ENCODE results near the gene SLC1A2.

SLC1A2 gene

DNA sequence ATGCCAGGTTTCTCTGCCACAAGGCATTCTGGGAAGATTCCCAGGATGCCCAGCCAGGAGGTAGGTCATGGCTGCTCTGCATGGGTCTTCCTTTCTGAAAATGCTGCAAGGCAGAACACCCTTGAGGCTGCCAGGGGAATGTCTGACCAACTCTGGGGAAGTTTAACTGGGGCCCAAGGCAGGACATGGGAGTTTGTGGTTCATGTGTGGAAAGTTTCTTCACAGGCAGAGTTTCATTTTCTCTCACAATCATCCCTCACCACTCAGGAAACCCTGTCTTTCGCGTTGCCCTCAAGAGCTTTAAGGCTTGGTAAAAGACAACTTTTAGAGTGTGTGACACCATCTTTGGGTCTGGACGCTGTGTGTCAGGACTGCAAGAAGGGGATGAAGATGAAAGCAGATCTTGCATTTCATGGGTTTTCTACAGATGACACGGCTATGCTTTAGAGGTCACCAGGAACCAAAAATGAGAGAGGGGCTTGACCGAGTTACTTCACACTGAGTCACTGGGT, 146.9 kb downstream of the SLC1A2 start:
- DNase-seq (ENCODE audit: low read depth in 2 of 2), result peak in 1 of 2 donors; percentile 17

- DNase-seq (ENCODE audit: low read depth in 2 of 2), result no peak
Measured at GRCh38 chr11:35271031-35271430, 148.3 kb downstream of the SLC1A2 start.

GRCh38 chr11:35270342-35270741, 149.0 kb downstream of the SLC1A2 start:
- DNase-seq (ENCODE audit: low read depth in 2 of 2), result no peak

DNA sequence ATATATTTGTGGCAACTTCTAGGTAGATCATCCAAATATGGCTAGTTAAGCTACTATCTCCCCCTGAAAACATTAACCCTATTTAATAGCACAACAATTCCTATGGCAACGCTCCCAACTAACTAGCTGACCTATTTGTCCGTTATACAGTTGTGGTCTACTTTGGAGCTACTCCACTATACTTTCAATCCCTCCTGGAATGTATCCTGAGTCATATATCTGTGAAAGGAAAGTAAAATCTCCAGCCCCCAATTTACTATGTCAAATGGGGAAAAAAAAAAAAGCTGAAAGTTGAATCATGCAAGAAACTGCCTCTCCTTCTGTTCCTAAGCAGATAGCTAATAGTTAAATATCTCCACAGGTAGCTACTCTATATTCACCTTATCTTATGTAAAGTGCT, 151.9 kb downstream of the SLC1A2 start:
- DNase-seq (ENCODE audit: low read depth in 2 of 2), result no peak

DNA sequence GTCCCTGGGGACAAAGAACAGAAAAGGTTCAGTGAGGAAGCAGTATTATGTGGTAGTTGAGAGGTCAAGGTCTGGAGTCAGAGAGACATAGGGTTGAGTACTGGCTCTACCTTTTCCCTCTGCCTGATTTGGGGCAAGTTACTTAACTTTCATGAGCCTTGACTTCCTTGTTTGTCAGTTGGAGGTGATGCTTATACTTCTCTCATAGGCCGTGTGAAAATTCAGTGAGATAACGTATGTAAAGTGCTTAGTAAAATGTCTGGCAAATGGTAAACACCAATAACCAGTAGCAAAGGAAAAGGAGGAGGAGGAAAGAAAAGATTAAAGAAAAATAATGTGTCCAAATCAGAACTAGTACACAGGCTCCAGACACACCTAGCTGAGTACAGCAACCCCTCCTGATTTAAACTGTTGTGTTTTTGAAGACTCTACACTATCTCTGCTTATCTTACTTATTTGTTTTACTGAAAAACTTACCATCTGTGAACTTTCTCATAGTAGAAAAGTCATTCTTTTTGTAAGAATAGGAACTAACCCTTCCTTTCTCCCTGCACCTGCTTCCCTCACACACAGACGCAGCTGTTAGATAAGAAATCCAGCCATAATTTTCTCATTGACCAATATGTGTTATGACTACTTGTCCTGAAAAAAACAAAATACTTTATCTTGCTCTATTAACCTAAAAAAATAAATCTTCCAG, 153.5 kb downstream of the SLC1A2 start:
- DNase-seq (ENCODE audit: low read depth in 2 of 2), result no peak

- no peak for DNase-seq (ENCODE audit: low read depth in 2 of 2)
Measured at GRCh38 chr11:35262735-35263134, 156.6 kb downstream of the SLC1A2 start.

DNA sequence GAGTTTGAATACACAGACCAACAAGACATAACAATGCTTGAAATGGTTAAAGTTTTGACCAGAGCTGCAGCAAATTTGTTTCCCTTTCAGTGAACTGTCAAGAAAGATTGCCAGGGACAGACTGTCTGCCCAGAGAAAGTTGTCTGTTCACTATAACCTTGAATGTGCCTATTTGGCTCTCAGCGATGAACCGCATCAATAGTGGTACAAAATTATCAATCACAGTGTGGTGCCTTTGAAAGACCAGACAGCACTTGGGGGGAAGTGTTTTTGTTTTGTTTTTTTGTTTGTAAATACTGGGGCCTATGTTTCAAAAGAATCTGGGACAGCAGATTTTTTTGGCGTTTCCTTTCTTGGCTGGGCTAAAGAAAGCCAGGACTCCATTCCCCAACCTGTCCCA, 157.3 kb downstream of the SLC1A2 start:
- no peak for DNase-seq (ENCODE audit: low read depth in 2 of 2)

GRCh38 chr11:35261197-35261596, 158.2 kb downstream of the SLC1A2 start:
- DNase-seq (ENCODE audit: low read depth in 2 of 2), result no peak

DNA sequence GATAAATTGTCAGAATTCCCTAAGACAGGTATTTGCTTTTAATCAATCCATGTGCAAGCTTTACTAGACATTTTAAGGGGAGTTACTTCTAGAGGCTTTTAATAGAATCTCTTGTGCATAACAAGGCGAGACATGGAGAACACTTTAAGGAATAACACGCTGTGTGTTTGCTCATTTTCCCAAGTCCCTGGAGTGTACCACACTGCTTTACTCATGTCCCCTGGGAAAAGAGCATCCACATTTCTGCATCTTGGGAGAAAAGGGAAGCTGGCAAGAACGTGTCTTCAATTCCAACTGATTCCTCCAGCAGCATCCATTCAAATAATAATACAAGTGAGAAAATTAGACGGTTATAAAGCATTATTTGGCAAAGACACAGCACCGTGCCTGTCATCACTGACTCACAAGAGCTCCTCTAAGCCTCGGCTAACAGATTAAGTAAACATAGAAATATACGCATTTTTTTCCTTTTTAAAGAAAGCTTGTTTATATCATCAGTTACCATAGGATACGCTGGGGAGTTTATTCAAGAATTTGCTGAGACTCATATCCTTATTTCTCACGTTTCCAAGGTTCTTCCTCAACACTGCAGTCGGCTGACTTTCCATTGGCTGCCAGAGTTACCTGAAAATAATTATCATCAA, 158.9 kb downstream of the SLC1A2 start:
- no peak for DNase-seq (ENCODE audit: low read depth in 2 of 2)

DNA sequence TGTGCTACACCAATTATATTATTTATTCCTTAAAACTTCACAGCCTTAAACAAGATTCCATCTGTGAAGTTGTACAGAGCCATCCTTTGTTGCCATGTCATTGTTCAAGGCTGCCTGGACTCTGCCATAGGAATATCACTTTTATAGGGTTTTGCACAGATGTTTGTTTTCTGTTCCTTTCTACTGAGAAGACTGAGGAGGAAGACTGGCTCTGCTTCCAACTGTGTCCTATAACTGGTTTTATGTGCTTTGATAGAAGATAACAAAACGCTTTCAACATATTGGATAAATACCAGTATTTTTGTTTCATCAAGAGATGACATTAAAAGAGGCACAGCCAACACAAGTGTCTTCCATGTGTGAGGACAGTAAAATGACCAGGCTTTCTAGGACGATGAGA, 159.8 kb downstream of the SLC1A2 start:
- no peak for DNase-seq (ENCODE audit: low read depth in 2 of 2)

GRCh38 chr11:35257281-35257680, 162.1 kb downstream of the SLC1A2 start:
- DNase-seq (ENCODE audit: low read depth in 2 of 2), result no peak

- DNase-seq (ENCODE audit: low read depth in 2 of 2), result no peak
Measured at GRCh38 chr11:35256296-35256695, 163.1 kb downstream of the SLC1A2 start.

DNA sequence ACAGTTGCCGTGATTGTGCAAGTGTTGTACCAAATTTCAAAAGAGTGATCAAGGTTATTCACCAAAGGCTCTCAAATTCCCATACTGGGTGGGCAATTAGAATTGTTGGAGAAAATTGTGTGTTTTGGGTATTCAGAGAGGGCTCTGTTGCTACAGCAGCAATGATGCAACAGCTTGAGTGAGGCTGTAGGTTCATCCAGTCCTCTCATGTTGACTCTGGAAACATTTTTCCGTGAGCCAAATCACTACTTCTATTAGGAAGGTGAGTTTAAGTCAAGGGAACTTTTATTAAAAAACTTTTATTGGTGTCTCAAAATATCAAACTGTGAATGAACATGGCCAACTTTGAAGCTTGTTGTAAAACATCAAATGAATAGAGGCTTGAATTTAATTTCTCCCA, 163.8 kb downstream of the SLC1A2 start:
- DNase-seq (ENCODE audit: low read depth in 2 of 2), result no peak

DNA sequence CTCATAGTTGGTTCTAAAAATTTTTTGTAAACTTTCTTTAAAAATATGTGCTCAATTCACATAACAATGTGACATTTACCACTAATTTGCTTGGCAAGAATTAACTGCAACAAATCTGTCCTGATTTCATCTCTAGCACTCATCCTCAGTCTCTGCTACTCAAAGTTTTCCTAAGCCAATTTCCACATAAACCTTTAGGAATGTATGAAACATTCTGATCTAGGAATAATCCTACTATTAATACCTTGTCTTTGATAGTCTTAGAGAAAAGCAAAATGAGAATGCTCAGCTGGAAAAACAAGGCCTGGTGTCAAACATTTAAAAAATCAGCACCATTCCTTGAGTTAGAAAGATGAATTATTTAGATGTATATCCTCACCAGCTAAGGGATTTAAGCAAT, 166.1 kb downstream of the SLC1A2 start:
- DNase-seq (ENCODE audit: low read depth in 2 of 2), result no peak

DNA sequence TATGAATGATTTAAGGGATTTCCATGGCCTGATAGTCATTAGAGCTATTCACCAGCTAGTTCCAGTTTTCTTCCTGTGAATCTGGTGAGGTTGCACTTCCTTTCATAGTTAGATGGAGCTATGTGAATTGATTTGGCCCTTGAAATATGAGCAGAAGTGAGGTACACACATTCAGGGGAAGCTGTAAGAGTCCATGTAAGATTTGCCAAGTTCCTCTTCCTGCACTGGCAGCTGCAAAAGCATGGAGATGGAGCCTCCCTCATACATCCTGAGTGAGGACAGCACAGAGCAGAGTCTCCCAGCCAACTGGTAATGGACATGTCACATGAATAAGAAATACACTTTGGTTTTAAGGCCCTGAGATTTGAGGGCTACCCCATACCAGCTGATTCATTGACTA, 168.7 kb downstream of the SLC1A2 start:
- DNase-seq (ENCODE audit: low read depth in 2 of 2), result no peak

DNA sequence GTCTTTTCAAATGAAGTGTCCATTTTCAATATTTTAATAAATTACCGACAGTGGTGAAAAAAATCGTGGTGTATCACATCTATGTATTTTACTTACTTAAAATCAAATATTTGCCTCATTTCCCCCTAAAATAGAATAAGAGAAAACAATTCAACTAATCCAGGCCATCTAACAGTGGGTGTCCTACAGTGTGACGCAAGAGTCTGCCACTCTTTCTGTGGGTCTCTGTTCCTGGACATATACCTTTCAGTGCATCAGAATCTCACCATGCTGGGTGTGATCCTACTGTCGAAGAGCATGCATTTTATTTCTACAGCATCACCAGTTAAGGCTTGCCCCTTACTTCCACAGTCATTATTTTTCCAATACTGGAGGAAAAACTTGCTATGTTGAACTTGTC, 169.2 kb downstream of the SLC1A2 start:
- no peak for DNase-seq (ENCODE audit: low read depth in 2 of 2)

DNA sequence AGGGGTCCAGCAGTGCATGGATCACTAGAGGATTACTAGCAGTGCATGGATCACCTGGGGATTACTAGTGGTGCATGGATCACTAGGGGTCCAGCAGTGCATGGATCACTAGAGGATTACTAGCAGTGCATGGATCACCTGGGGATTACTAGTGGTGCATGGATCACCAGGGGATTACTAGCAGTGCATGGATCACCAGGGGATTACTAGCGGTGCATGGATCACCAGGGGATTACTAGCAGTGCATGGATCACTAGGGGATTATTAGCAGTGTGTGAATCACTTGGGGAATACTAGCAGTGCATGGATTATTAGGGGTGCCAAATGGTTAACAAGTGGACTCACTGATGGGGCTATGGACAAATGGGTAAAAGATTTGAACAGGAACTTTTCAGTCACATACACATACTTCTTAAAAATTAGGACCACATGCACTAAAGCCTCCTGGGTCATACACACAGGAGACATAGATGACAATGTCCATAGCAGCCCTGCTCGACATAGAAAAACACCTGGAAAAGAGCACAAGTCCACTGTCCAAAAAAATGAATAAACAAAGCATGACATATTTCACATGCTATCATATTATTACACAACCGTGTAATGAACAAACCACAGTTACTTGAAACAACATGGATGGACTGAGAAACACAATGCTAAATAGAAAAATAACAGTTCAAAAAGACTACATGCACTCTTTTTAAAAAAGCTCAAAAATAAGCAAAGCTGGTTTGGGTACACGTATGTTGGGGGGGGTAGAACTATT, 170.6 kb downstream of the SLC1A2 start:
- DNase-seq (ENCODE audit: low read depth in 2 of 2), result no peak

DNA sequence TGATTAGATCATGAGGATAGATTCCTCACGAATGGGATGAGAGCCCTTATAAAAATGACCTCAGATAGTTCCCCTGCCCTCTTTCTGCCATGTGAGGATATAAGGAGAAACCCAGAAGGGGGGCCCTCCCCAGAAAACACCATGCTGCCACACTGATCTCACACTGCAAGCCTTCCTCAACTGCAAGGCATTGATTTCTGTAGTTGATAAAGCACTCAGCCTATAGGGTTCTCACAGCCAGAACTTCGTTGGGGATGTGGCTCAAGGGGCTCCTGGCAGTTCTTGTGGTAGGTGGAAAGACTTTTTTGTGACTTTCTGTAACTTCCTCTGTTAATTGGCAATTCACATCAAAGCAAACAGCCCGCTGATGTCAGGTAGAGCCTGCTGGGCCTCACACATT, 171.5 kb downstream of the SLC1A2 start:
- no peak for DNase-seq (ENCODE audit: low read depth in 2 of 2)

GRCh38 chr11:35247428-35247827, 171.9 kb downstream of the SLC1A2 start:
- DNase-seq (ENCODE audit: low read depth in 2 of 2), result no peak

- no peak for DNase-seq (ENCODE audit: low read depth in 2 of 2)
Measured at GRCh38 chr11:35246745-35247144, 172.6 kb downstream of the SLC1A2 start.

GRCh38 chr11:35245786-35246185, 173.6 kb downstream of the SLC1A2 start:
- DNase-seq (ENCODE audit: low read depth in 2 of 2), result no peak

DNA sequence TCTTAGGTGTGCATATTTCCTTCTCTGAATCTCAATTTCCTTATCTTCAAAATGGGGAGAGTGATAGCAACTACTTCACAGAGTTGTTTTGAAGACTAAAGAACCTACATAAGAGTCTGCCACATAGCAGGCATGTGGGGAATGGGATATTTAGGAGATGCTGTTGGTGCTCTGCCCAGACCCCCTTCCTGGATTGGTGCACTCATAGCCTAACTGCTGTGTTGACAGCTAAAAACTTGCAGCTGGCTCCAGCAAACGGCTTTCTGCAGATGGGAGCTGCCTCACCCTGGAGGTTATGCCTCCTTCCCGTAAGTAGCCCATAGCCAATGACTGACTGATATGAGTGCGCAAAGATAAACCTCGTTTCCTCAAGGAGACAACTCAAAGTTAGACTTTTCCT, 174.3 kb downstream of the SLC1A2 start:
- no peak for DNase-seq (ENCODE audit: low read depth in 2 of 2)

- DNase-seq (ENCODE audit: low read depth in 2 of 2), result no peak
Measured at GRCh38 chr11:35243774-35244173, 175.6 kb downstream of the SLC1A2 start.
